Measurements from ENCODE around the gene IGFBP3. TPM values are rescaled to one million over a fixed set of nuclear protein-coding genes. Genes with fewer than 3 reads are reported as not detected.

IGFBP3 gene
- total and polyA plus RNA-seq, 9 of the 15 experiments (the other 6 are each of a cell fraction or from before 2014, with no cell fraction given) = 0.08 to 0.22 (median 0.10) TPM; not detected in 5

- CTCF ChIA-PET (ENCODE audit: low intra/inter-chr PET ratio) = no interaction called here
- Histone ChIP-seq H3K9ac (ENCODE audit: insufficient read depth in 1 of 2, low read depth in 2 of 2, low read length in 2 of 2) (no peak overlapping the region), H2AFZ (ENCODE audit: low read depth, low read length) (no peak overlapping the region), H3K36me3 (ENCODE audit: control insufficient read depth, insufficient read depth, low read length) (no peaks in the 10 kb centered on the region), H3K79me2 (ENCODE audit: control insufficient read depth, insufficient read depth, low read length) (no peaks in the 10 kb centered on the region), H3K4me2 (ENCODE audit: insufficient read depth, low read length) (no peak overlapping the region), H3K4me3 (no peak overlapping the region), H3K9me3 (replicated peaks; ENCODE audit: control insufficient read depth, insufficient read depth, low read depth, low read length) (no peaks in the 10 kb centered on the region), H3K4me1 (replicated peaks in 1 of 2; ENCODE audit: control insufficient read depth in 2 of 2, insufficient read depth in 2 of 2, low read length in 2 of 2) (peaks cover 0 to 6% of the 10 kb centered on the region in 2 experiments; a peak in 2 of 5 replicates), H4K20me1 (replicated peaks; ENCODE audit: control insufficient read depth, insufficient read depth, low read length) (no peaks in the 10 kb centered on the region), H3K27me3 (ENCODE audit: control insufficient read depth in 2 of 2, insufficient read depth in 2 of 2, low read length in 2 of 2) (peaks cover 7 to 38% of the 10 kb centered on the region in 2 experiments; a peak in 4 of 5 replicates), H3K9me1 (ENCODE audit: control insufficient read depth, insufficient read depth, low read length) (no peaks in the 10 kb centered on the region), H3K27ac (ENCODE audit: extremely low read depth, low read depth, low read length) (no peak overlapping the region)
- POLR2A ChIA-PET = interaction anchor here (0.6 kb wide), 1 partner anchor 26 kb away, joined by 3 read pairs; no protein-coding TSS in a partner anchor
- ATAC-seq (no peak), DNase-seq (ENCODE audit: extremely low read depth in 1 of 4, low spot score in 3 of 4) (no peak), FAIRE-seq (no peak)
- intact Hi-C loops (cut with micrococcal nuclease) (no loop called here), in situ Hi-C loops (cut with MboI) (no loop called here)
- no TSS peak for BruUV-seq (replicated peaks)
- WGBS (ENCODE audit: insufficient coverage, low coverage, missing lambda C conversion rate) = 2% methylated on average over 5 of the region's 5 CpGs
- TF ChIP-seq ZC3H4 (CRISPR knock-in tag; IDR thresholded peaks at IDR 0.05; ENCODE audit: borderline replicate concordance) (no peak), ZNF133 (CRISPR knock-in tag; IDR thresholded peaks at IDR 0.05) (no peak), YY1 (IDR thresholded peaks at IDR 0.05; ENCODE audit: borderline replicate concordance in 1 of 3, control insufficient read depth in 1 of 3, extremely low read depth in 1 of 3, insufficient read depth in 3 of 3, insufficient read length in 1 of 3, insufficient replicate concordance in 2 of 3, low read depth in 1 of 3, low read length in 2 of 3) (no peak), THRB (CRISPR knock-in tag; conservative IDR thresholded peaks at IDR 0.05) (no peak), ZNF830 (CRISPR knock-in tag; IDR thresholded peaks at IDR 0.05) (no peak), ZNF354B (CRISPR knock-in tag; IDR thresholded peaks at IDR 0.05) (no peak), ZFP36 (IDR thresholded peaks at IDR 0.05; ENCODE audit: low read depth, low read length, partially characterized antibody) (no peak), ZNF445 (CRISPR knock-in tag; IDR thresholded peaks at IDR 0.05; ENCODE audit: low read depth) (no peak), RUNX1 (IDR thresholded peaks at IDR 0.05; ENCODE audit: low read depth) (no peak)
Measured at GRCh38 chr7:45886931-45887667, 34.0 kb downstream of the IGFBP3 start.
